Activated effector memory CD4-positive, alpha-beta T cell treated with anti-CD3 and anti-CD28 coated beads, Interleukin-2, amount 50 U/mL, for 16 hours (primary cell): ENCODE results near the gene DDIT4.
"Not testable (repeated sequence)": the region's sequence is repeated elsewhere in the genome, so short reads cannot be mapped to it uniquely, and the experiment has no call there.

Experiments used
- DNase-seq: peaks from one replicate; pipeline ENCODE4 v3.0.0-alpha.2; 2020

Gene DDIT4

GRCh38 chr10:72249176-72249862 is 24.4 kb upstream of the DDIT4 start:
- not testable (repeated sequence) for DNase-seq

GRCh38 chr10:72250666-72251065 is 23.1 kb upstream of the DDIT4 start:
- DNase-seq, result no peak

- DNase-seq, result no peak
Measured at GRCh38 chr10:72251635-72252034, 22.1 kb upstream of the DDIT4 start.

GRCh38 chr10:72252972-72253371 is 20.8 kb upstream of the DDIT4 start:
- DNase-seq, result no peak

- no peak for DNase-seq
Measured at GRCh38 chr10:72253578-72253977, 20.1 kb upstream of the DDIT4 start.

- peak; percentile 69 for DNase-seq
Measured at GRCh38 chr10:72254813-72255568, 18.7 kb upstream of the DDIT4 start.

- DNase-seq, result no peak
Measured at GRCh38 chr10:72255977-72256729, 17.6 kb upstream of the DDIT4 start.

GRCh38 chr10:72257051-72257892 is 16.5 kb upstream of the DDIT4 start:
- no peak for DNase-seq

GRCh38 chr10:72258617-72259016 is 15.1 kb upstream of the DDIT4 start:
- no peak for DNase-seq

GRCh38 chr10:72259491-72260238 is 14.1 kb upstream of the DDIT4 start:
- no peak for DNase-seq

GRCh38 chr10:72260239-72260975 is 13.3 kb upstream of the DDIT4 start:
- peak; percentile 93 for DNase-seq

GRCh38 chr10:72260976-72261783 is 12.5 kb upstream of the DDIT4 start:
- DNase-seq, result peak; percentile 81

GRCh38 chr10:72261784-72262404 is 11.8 kb upstream of the DDIT4 start:
- DNase-seq, result peak; percentile 67

GRCh38 chr10:72263613-72264241 is 10.0 kb upstream of the DDIT4 start:
- DNase-seq, result peak; percentile 68

- no peak for DNase-seq
Measured at GRCh38 chr10:72264536-72264935, 9.2 kb upstream of the DDIT4 start.

- DNase-seq, result no peak
Measured at GRCh38 chr10:72265508-72265907, 8.2 kb upstream of the DDIT4 start.

GRCh38 chr10:72265990-72266865 is 7.5 kb upstream of the DDIT4 start:
- DNase-seq, result no peak

- no peak for DNase-seq
Measured at GRCh38 chr10:72267381-72267780, 6.3 kb upstream of the DDIT4 start.
